Measurements from ENCODE around the gene CNIH2. TPM values are rescaled to one million over a fixed set of nuclear protein-coding genes. Genes with fewer than 3 reads are reported as not detected.

The CNIH2 gene
- total RNA-seq, 1 donor from 2014 or later, result 0.89 TPM

GRCh38 chr11:66232769-66233168, 45.2 kb upstream of the CNIH2 start:
- ATAC-seq (no peak), DNase-seq (no peak)
- intact Hi-C loops (cut with DNase I), result no loop called here
- Histone ChIP-seq H3K4me1 (no peaks in the 10 kb centered on the region), H3K27ac (no peak overlapping the region), H3K36me3 (peaks cover 87% of the 10 kb centered on the region), H3K9me3 (no peaks in the 10 kb centered on the region), H3K27me3 (ENCODE audit: low read depth) (no peaks in the 10 kb centered on the region), H3K4me3 (no peak overlapping the region)
- TF ChIP-seq CTCF (IDR thresholded peaks at IDR 0.05), result no peak

- Histone ChIP-seq H3K27ac (no peak overlapping the region), H3K36me3 (peaks cover 87% of the 10 kb centered on the region), H3K9me3 (no peaks in the 10 kb centered on the region), H3K4me1 (no peaks in the 10 kb centered on the region), H3K4me3 (no peak overlapping the region), H3K27me3 (ENCODE audit: low read depth) (no peaks in the 10 kb centered on the region)
- no peak for DNase-seq
- TF ChIP-seq CTCF (IDR thresholded peaks at IDR 0.05), result no peak
- intact Hi-C loops (cut with DNase I), result no loop called here
- ATAC-seq, result no peak
These were observed 44.7 kb upstream of the CNIH2 start for GRCh38 chr11:66233301-66233700.

DNA sequence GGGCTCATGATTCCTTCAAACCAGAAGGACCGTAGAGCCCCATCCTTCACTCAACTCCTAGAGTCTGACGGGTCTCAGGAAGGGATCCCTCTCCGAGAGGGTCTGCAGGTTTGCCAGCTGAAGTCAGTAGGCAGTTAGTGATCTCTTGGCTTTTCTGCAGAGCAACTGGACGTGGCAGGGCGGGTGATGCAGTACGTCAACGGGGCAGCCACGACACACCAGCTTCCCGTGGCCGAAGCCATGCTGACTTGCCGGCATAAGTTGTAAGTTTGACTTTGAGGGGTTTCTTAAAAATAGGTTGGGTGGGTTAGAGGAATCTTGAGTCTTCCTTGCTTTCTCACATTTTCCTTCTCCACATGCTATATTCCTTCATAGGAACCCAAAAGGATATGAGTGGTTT, 42.8 kb upstream of the CNIH2 start:
- Histone ChIP-seq H3K36me3 (peaks cover 98% of the 10 kb centered on the region), H3K27me3 (ENCODE audit: low read depth) (no peaks in the 10 kb centered on the region)
- DNase-seq, result no peak

GRCh38 chr11:66237867-66238266, 40.1 kb upstream of the CNIH2 start:
- no peak overlapping the region for H3K4me3 ChIP-seq
- H3K27ac ChIP-seq, result no peak overlapping the region
- H3K4me1 ChIP-seq, result no peaks in the 10 kb centered on the region
- ATAC-seq (no peak), DNase-seq (no peak)
- H3K36me3 ChIP-seq, result peaks cover 98% of the 10 kb centered on the region
- H3K9me3 ChIP-seq, result no peaks in the 10 kb centered on the region
- no peak for TF ChIP-seq CTCF (IDR thresholded peaks at IDR 0.05)
- intact Hi-C loops (cut with DNase I), result no loop called here
- H3K27me3 ChIP-seq (ENCODE audit: low read depth), result no peaks in the 10 kb centered on the region

More for the DNA sequence above, 42.8 kb upstream of the CNIH2 start:
- TF ChIP-seq CTCF (IDR thresholded peaks at IDR 0.05), result no peak
- no peak overlapping the region for H3K4me3 ChIP-seq
- intact Hi-C loops (cut with DNase I), result no loop called here
- no peaks in the 10 kb centered on the region for H3K4me1 ChIP-seq
- no peak overlapping the region for H3K27ac ChIP-seq
- ATAC-seq, result no peak
- H3K9me3 ChIP-seq, result no peaks in the 10 kb centered on the region

DNA sequence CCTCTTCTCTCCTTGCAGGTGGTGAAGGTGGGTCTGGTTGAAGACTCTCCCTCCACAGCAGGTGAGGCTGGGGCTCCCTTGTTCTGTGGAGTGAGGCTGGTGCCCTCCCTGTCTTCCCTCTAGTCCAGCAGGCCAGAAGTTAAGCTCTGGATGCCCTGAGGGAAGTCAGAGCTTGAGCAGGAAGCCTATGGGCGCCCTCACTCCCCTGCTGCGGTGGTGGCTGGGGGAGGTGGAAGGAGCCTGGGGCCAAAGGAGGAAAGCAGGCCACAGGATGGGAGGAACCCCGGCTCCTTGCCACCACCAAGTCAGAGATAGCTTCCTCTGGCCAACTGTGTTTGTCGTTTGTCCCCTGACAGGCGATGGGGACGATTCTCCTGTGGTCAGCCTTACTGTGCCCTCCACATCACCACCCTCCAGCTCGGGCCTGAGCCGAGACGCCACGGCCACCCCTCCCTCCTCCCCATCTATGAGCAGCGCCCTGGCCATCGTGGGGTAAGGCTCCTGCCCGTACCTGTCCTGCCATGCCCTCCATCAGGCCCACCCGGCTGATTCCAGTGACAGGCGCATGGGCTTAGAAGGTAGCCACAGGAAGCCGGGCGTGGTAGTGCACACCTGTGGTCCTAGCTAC, 39.1 kb upstream of the CNIH2 start:
- Histone ChIP-seq H3K27me3 (ENCODE audit: low read depth) (no peaks in the 10 kb centered on the region), H3K36me3 (peaks cover 96% of the 10 kb centered on the region), H3K27ac (no peak overlapping the region), H3K4me1 (no peaks in the 10 kb centered on the region), H3K9me3 (no peaks in the 10 kb centered on the region), H3K4me3 (no peak overlapping the region)
- intact Hi-C loops (cut with DNase I), result no loop called here
- no peak for ATAC-seq
- DNase-seq, result no peak
- TF ChIP-seq CTCF (IDR thresholded peaks at IDR 0.05), result no peak

Measured in lower lobe of right lung (tissue), 2 donors.